Neural progenitor cell (in vitro differentiated cells): ENCODE results near the gene KCNAB1. TPM values are rescaled to one million over a fixed set of nuclear protein-coding genes. Genes with fewer than 3 reads are reported as not detected.

Experiments used
- DNase-seq: peaks from one replicate; pipeline ENCODE4 v3.0.0-alpha.2; 2016; ENCODE audit warnings: low spot score
- H2AFZ ChIP-seq: fragments of 200-600 bp; sonication (generic); replicated peaks from 2 replicates; pipeline ENCODE4 v1.6.1; 2016; ENCODE audit warnings: antibody characterized with exemption
- H3F3A ChIP-seq: fragments of 200-600 bp; sonication (generic); 2 replicates; pipeline ENCODE4 v1.6.1; 2016; ENCODE audit warnings: antibody characterized with exemption, low read depth
- H3K27ac ChIP-seq: fragments of 200-600 bp; sonication (generic); 2 replicates; pipeline ENCODE4 v1.5.1; 2016; ENCODE audit warnings: mild to moderate bottlenecking
- H3K27me3 ChIP-seq: fragments of 200-600 bp; sonication (generic); 2 replicates; pipeline ENCODE4 v1.6.1; 2016; ENCODE audit warnings: mild to moderate bottlenecking, moderate library complexity
- H3K36me3 ChIP-seq: fragments of 200-600 bp; sonication (generic); 2 replicates; pipeline ENCODE4 v1.5.1; 2016
- H3K4me1 ChIP-seq: fragments of 200-600 bp; sonication (generic); 2 replicates; pipeline ENCODE4 v1.6.1; 2016; ENCODE audit warnings: mixed run types
- H3K4me2 ChIP-seq: fragments of 200-600 bp; sonication (generic); 2 replicates; pipeline ENCODE4 v1.6.1; 2016
- H3K4me3 ChIP-seq: fragments of 200-600 bp; sonication (generic); 2 replicates; pipeline ENCODE4 v1.5.1; 2016
- H3K79me2 ChIP-seq: fragments of 200-600 bp; sonication (generic); 2 replicates; pipeline ENCODE4 v1.6.1; 2016; ENCODE audit warnings: low read depth
- H3K9ac ChIP-seq: fragments of 200-600 bp; sonication (generic); 2 replicates; pipeline ENCODE4 v1.6.1; 2016
- H3K9me3 ChIP-seq: fragments of 200-600 bp; sonication (generic); 2 replicates; pipeline ENCODE4 v1.5.1; 2016; ENCODE audit warnings: low read depth
- H4K20me1 ChIP-seq: fragments of 200-600 bp; sonication (generic); 2 replicates; pipeline ENCODE4 v1.6.1; 2016; ENCODE audit warnings: low read depth
- H3K27ac Mint-ChIP-seq: 3 replicates; pipeline ENCODE4 v1.8.0; 2021; ENCODE audit warnings: mixed read lengths
- H3K27me3 Mint-ChIP-seq: 2 replicates; pipeline ENCODE4 v1.8.0; 2022; ENCODE audit warnings: low read depth, mild to moderate bottlenecking, inconsistent platforms, moderate library complexity, mixed read lengths; ENCODE audit not compliant: insufficient read depth
- H3K36me3 Mint-ChIP-seq: 3 replicates; pipeline ENCODE4 v1.8.0; 2021; ENCODE audit warnings: mixed read lengths
- H3K4me1 Mint-ChIP-seq: 3 replicates; pipeline ENCODE4 v1.8.0; 2021; ENCODE audit warnings: mixed read lengths
- H3K4me3 Mint-ChIP-seq: 3 replicates; pipeline ENCODE4 v1.8.0; 2021; ENCODE audit warnings: mild to moderate bottlenecking, moderate library complexity, mixed read lengths
- H3K9me3 Mint-ChIP-seq: 3 replicates; pipeline ENCODE4 v1.8.0; 2020; ENCODE audit warnings: mixed read lengths
- CTCF ChIP-seq: fragments of 200-600 bp; sonication (generic); IDR thresholded peaks from 2 replicates; pipeline ENCODE4 v1.5.1; 2017; ENCODE audit warnings: antibody characterized with exemption, mild to moderate bottlenecking
- EZH2 ChIP-seq: fragments of 200-600 bp; sonication (generic); IDR thresholded peaks from 2 replicates; pipeline ENCODE4 v1.6.1; 2017; ENCODE audit warnings: antibody characterized with exemption, mild to moderate bottlenecking, moderate library complexity
- EZH2phosphoT487 ChIP-seq: fragments of 200-600 bp; sonication (generic); IDR thresholded peaks from 2 replicates; pipeline ENCODE4 v1.6.1; 2017; ENCODE audit warnings: antibody characterized with exemption
- total RNA-seq: library from RNA; depleted of rRNA; stranded (reverse); fragments of >200 nt; gene quantifications from 2 replicates; pipeline ENCODE4 v1.2.3, GENCODE V29; 2015; ENCODE audit warnings: low replicate concordance

KCNAB1 gene
- total RNA-seq, 1 donor from 2014 or later, result 0.24 TPM

GRCh38 chr3:156166808-156167207 is 46.4 kb downstream of the KCNAB1 start:
- H3K4me1 ChIP-seq, result no peaks in the 10 kb centered on the region
- Mint-ChIP-seq H3K4me1 (no peaks in the 10 kb centered on the region), H3K36me3 (no peaks in the 10 kb centered on the region), H3K27me3 (no peaks in the 10 kb centered on the region), H3K27ac (no peak overlapping the region), H3K4me3 (no peak overlapping the region), H3K9me3 (no peaks in the 10 kb centered on the region)
- no peak for TF ChIP-seq CTCF
- no peak for TF ChIP-seq EZH2phosphoT487
- no peak for TF ChIP-seq EZH2
- H3K4me3 ChIP-seq, result no peak overlapping the region
- no peaks in the 10 kb centered on the region for H3K79me2 ChIP-seq
- no peak for DNase-seq
- no peaks in the 10 kb centered on the region for H3K9me3 ChIP-seq
- H3F3A ChIP-seq, result no peaks in the 10 kb centered on the region
- no peaks in the 10 kb centered on the region for H4K20me1 ChIP-seq
- H3K27ac ChIP-seq, result no peak overlapping the region
- no peaks in the 10 kb centered on the region for H3K36me3 ChIP-seq
- peak overlapping the region; percentile 17 for H2AFZ ChIP-seq
- no peak overlapping the region for H3K4me2 ChIP-seq
- no peaks in the 10 kb centered on the region for H3K27me3 ChIP-seq
- no peak overlapping the region for H3K9ac ChIP-seq

DNA sequence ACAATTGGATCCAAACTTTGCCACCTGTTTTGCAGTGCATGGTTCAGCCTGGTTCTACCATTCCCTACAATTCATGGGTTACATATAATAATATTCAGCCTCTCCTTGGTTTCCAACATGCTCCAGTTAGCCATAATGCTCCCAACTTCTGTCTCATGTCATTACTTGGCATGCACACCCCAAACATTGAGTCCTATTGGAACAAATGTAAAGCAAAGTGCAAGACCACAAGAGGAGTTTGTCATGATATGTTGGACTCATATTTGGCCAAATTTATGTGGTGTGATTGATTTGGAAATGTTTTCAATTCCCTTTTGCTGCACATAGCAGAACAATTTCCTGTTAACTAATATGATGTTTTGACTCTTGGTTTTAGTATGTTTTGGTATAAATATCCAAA is 50.2 kb downstream of the KCNAB1 start:
- H3K79me2 ChIP-seq, result no peaks in the 10 kb centered on the region
- no peaks in the 10 kb centered on the region for H3K36me3 ChIP-seq
- H3K9me3 Mint-ChIP-seq, result no peaks in the 10 kb centered on the region
- no peak overlapping the region for H2AFZ ChIP-seq
- no peak overlapping the region for H3K27ac ChIP-seq
- H3K4me3 ChIP-seq, result no peak overlapping the region
- no peaks in the 10 kb centered on the region for H3K36me3 Mint-ChIP-seq
- DNase-seq, result no peak
- H3K9me3 ChIP-seq, result no peaks in the 10 kb centered on the region
- H3F3A ChIP-seq, result no peaks in the 10 kb centered on the region
- no peak overlapping the region for H3K27ac Mint-ChIP-seq
- H3K4me1 Mint-ChIP-seq, result no peaks in the 10 kb centered on the region
- no peak overlapping the region for H3K4me2 ChIP-seq
- no peaks in the 10 kb centered on the region for H4K20me1 ChIP-seq
- no peak overlapping the region for H3K9ac ChIP-seq
- no peaks in the 10 kb centered on the region for H3K4me1 ChIP-seq
- no peaks in the 10 kb centered on the region for H3K27me3 Mint-ChIP-seq
- no peak overlapping the region for H3K4me3 Mint-ChIP-seq
- no peaks in the 10 kb centered on the region for H3K27me3 ChIP-seq
- TF ChIP-seq EZH2phosphoT487 (no peak), EZH2 (no peak), CTCF (no peak)

GRCh38 chr3:156171281-156172267 is 51.2 kb downstream of the KCNAB1 start:
- TF ChIP-seq EZH2phosphoT487 (no peak), EZH2 (no peak), CTCF (no peak)
- Mint-ChIP-seq H3K27ac (no peak overlapping the region), H3K9me3 (no peaks in the 10 kb centered on the region), H3K4me1 (no peaks in the 10 kb centered on the region), H3K4me3 (no peak overlapping the region), H3K36me3 (no peaks in the 10 kb centered on the region), H3K27me3 (no peaks in the 10 kb centered on the region)
- Histone ChIP-seq H3K4me3 (no peak overlapping the region), H3K27me3 (no peaks in the 10 kb centered on the region), H4K20me1 (no peaks in the 10 kb centered on the region), H3F3A (no peaks in the 10 kb centered on the region), H3K9ac (no peak overlapping the region), H3K36me3 (no peaks in the 10 kb centered on the region), H3K4me2 (no peak overlapping the region), H2AFZ (no peak overlapping the region), H3K9me3 (no peaks in the 10 kb centered on the region), H3K79me2 (no peaks in the 10 kb centered on the region), H3K27ac (no peak overlapping the region), H3K4me1 (no peaks in the 10 kb centered on the region)
- no peak for DNase-seq
